AG10803 (cell line): Measurements from ENCODE around the gene BDH1.
"Not testable (repeated sequence)": the region's sequence is repeated elsewhere in the genome, so short reads cannot be mapped to it uniquely, and the experiment has no call there.

ENCODE experiments used
- DNase-seq: peaks from one replicate; pipeline ENCODE4 v3.0.0; 2010; ENCODE audit warnings: low read depth
- H3K4me3 ChIP-seq: 2 replicates; pipeline ENCODE4 v1.5.1; 2011; ENCODE audit warnings: mild to moderate bottlenecking, low read length, control low read depth
- TF ChIP-seq, protein P1 (sequence below): conservative IDR thresholded peaks from 2 replicates; pipeline ENCODE4 v1.5.1; 2011; ENCODE audit warnings: mild to moderate bottlenecking, low read length, control low read depth, inconsistent platforms

The BDH1 gene

DNA sequence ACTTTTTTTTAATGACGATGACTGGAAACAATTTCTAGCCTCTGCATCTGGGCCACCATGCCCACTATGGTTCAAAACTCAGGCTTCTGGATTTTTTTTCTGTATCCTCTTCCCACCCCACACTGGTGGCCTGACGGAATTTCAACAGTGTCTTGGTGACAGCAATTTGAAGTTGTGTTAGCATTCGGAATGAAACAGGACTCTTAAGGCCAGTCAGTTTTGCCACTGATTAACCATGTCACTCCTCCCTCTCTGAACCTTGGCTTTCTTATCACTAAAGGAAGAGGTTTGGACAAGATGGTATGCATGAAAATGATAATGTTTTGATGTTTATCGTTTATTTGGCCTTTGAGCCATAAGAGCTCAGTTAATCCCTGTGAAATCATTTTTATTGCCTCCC, 41.6 kb upstream of the BDH1 start:
- no peak overlapping the region for H3K4me3 ChIP-seq
- TF ChIP-seq, protein P1, sequence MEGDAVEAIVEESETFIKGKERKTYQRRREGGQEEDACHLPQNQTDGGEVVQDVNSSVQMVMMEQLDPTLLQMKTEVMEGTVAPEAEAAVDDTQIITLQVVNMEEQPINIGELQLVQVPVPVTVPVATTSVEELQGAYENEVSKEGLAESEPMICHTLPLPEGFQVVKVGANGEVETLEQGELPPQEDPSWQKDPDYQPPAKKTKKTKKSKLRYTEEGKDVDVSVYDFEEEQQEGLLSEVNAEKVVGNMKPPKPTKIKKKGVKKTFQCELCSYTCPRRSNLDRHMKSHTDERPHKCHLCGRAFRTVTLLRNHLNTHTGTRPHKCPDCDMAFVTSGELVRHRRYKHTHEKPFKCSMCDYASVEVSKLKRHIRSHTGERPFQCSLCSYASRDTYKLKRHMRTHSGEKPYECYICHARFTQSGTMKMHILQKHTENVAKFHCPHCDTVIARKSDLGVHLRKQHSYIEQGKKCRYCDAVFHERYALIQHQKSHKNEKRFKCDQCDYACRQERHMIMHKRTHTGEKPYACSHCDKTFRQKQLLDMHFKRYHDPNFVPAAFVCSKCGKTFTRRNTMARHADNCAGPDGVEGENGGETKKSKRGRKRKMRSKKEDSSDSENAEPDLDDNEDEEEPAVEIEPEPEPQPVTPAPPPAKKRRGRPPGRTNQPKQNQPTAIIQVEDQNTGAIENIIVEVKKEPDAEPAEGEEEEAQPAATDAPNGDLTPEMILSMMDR, result no peak
- no peak for DNase-seq

DNA sequence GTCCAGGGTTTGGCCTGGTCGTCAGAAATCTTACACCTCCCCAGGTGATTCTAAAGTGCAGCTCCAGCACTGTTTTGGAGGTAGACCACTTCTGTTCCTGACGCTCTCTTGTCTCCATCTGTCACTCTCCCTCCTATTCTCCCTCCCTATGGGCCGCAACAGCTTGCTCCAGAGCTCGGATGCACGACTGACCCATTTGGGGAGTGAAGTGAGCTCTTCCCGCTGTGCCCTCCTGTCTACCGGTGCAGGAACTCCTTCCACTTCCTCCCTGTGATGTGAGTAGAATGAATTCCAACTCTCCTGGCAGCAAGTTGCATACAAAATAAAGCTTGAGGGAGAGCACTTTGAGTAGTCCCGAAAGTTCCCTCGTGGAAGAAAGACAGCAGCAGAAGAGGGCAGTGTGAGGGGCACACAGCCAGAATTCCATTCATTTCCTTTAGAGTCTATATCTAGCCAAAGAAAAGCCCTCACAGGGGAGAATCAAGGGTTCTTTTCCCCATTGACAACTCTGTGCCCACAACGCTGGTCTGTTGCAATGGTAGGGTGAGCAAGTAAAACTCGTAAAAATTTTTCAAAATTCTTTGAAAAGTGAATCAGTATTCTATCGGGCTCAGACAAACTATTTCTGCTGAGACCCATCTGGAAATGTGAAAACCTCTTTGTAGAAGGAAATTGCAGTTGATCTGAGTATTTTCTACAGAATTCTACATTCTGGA, 39.9 kb upstream of the BDH1 start:
- TF ChIP-seq, protein P1, result no peak
- H3K4me3 ChIP-seq, result no peak overlapping the region
- DNase-seq, result no peak

DNA sequence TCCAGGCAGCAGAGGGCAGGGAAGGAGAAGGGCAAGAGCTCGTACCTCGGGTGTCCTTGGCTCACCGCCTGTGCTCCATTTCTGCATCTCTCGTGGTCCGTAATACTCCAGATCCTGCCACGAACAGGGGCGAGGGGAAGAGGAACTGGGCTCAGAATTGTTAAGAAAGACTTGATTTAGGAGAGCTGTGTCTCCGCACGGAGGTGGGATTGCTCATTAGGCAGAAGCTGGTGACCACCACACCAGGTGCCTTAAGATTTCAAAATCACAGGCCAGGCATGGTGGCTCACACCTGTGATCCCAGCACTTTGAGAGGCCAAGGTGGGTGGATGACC, 37.2 kb upstream of the BDH1 start:
- H3K4me3 ChIP-seq, result no peak overlapping the region
- no peak for DNase-seq
- TF ChIP-seq, protein P1, result no peak

- no peak overlapping the region for H3K4me3 ChIP-seq
- TF ChIP-seq, protein P1, result no peak
- no peak for DNase-seq
These were observed 36.7 kb upstream of the BDH1 start for GRCh38 chr3:197592361-197593045.

- TF ChIP-seq, protein P1, result no peak
- DNase-seq, result no peak
- no peak overlapping the region for H3K4me3 ChIP-seq
These were observed 36.0 kb upstream of the BDH1 start for GRCh38 chr3:197591816-197592215.

GRCh38 chr3:197590313-197590962, 34.7 kb upstream of the BDH1 start:
- H3K4me3 ChIP-seq, result no peak overlapping the region
- DNase-seq, result no peak
- TF ChIP-seq, protein P1, result no peak

DNA sequence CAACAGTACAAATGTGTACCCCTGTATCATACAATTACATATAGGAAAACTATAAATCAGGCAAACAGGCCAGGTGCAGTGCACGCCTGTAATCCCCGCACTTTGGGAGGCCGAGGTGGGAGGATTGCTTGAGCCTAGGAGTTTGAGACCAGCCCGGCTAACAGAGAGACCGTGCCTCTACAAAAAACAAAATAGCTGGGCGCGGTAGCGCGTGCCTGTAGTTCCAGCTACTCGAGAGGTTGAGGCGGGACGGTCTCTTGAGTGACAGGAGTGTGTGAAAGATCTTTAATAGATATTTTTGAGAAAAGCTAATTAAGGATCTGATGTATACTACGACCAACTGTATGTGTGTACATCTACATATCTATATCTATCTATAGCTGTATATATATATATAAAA, 33.8 kb upstream of the BDH1 start:
- TF ChIP-seq, protein P1, result no peak
- no peak overlapping the region for H3K4me3 ChIP-seq
- no peak for DNase-seq

DNA sequence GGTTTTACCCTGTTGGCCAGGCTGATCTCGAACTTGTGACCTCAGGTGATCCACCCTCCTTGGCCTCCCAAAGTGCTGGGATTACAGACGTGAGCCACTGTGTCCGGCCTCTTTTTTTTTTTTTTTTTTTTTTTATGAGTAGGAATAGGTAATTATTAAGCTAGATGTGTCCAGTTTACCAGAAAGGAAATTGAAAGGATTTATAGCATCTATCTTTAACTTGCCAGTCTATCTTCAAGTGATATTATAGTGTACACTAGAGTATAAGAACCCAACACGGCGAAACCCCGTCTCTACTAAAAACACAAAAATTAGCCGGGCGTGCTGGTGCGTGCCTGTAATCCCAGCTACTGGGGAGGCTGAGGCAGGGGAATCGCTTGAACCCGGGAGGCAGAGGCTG, 31.0 kb upstream of the BDH1 start:
- not testable (repeated sequence) for H3K4me3 ChIP-seq, DNase-seq
